Upper lobe of left lung (tissue), 6 donors: ENCODE data around the gene SSNA1. TPM values are rescaled to one million over a fixed set of nuclear protein-coding genes. Genes with fewer than 3 reads are reported as not detected.
A peak's percentile ranks its signal among the peaks of the same experiment; 100 is the strongest.

Experiments used
- ATAC-seq, 2 donors: fragments of 200-7000 bp; cut with Tn5 transposase; one replicate each; pipeline ENCODE4 v1.9.1; 2022; ENCODE audit warnings: mild to moderate bottlenecking in 2 of 2, moderate library complexity in 2 of 2; ENCODE audit not compliant: low FRiP score in 2 of 2
- DNase-seq, 2 donors: peaks; one replicate each; pipeline ENCODE4 v3.0.0-alpha.2; 2019 to 2020
- H3K27ac ChIP-seq, 4 donors: fragments of 200-600 bp; sonication (generic); one replicate each; pipeline ENCODE4 v1.5.1; 2016 to 2019
- H3K27me3 ChIP-seq, 4 donors: fragments of 200-600 bp; sonication (generic); one replicate each; pipeline ENCODE4 v1.5.1; 2017 to 2019
- H3K36me3 ChIP-seq, 4 donors: fragments of 200-600 bp; sonication (generic); one replicate each; pipeline ENCODE4 v1.5.1; 2016 to 2019
- H3K4me1 ChIP-seq, 4 donors: fragments of 200-600 bp; sonication (generic); one replicate each; pipeline ENCODE4 v1.5.1; 2018 to 2019
- H3K4me3 ChIP-seq, 4 donors: fragments of 200-600 bp; sonication (generic); one replicate each; pipeline ENCODE4 v1.5.1; 2017 to 2019; ENCODE audit warnings: mild to moderate bottlenecking in 2 of 4, moderate library complexity in 1 of 4
- H3K9me3 ChIP-seq, 4 donors: fragments of 200-600 bp; sonication (generic); one replicate each; pipeline ENCODE4 v1.5.1; 2018 to 2019
- EP300 ChIP-seq, 4 donors: sonication (generic); formaldehyde crosslinking; IDR thresholded peaks; one replicate each; pipeline ENCODE4 v1.5.1; 2017; ENCODE audit warnings: antibody characterized with exemption in 4 of 4, control low read depth in 2 of 4
- POLR2A ChIP-seq, 4 donors: fragments of 450-650 bp; IDR thresholded peaks; one replicate each; pipeline ENCODE4 v1.5.1; 2016 to 2017; ENCODE audit warnings: antibody characterized with exemption in 4 of 4, mild to moderate bottlenecking in 2 of 4
- POLR2AphosphoS5 ChIP-seq, 2 donors: sonication (generic); formaldehyde crosslinking; IDR thresholded peaks; one replicate each; pipeline ENCODE4 v1.5.1; 2017; ENCODE audit warnings: antibody characterized with exemption in 2 of 2
- WGBS, 2 donors: methylation state at CpG; one replicate each; pipeline ENCODE4 v1.1.5; 2017 to 2018; 5-methylcytosine and 5-hydroxymethylcytosine counted together
- total RNA-seq, 6 donors: library from RNA; depleted of rRNA in 4 of 6; stranded (reverse); fragments of >200 nt in 4 of 6; gene quantifications; one replicate each; pipeline versions ENCODE4 v1.1.0 to v1.2.1, GENCODE V29; 2016 to 2021
- TF ChIP-seq, protein P1 (sequence below), 6 experiments: fragments of 450-650 bp in 4 of 6; fragments of 200-600 bp in 2 of 6; sonication (generic) in 2 of 6; IDR thresholded peaks; one replicate each; pipeline ENCODE4 v1.5.1; 2016 to 2019; ENCODE audit warnings: antibody characterized with exemption in 6 of 6
- donor health status: DM: no; HTN: no; CAD: no; lungs with moderate emphysema.
- donor health status: DM: no; HTN: yes; CAD: no; lungs with severe emphysema.

The SSNA1 gene
- total RNA-seq, 6 donors from 2014 or later = 39.8 to 110 (median 73.0) TPM

- peaks cover 8 to 54% (median 43%) of the 10 kb centered on the region in 4 donors for H3K27me3 ChIP-seq
- no peak overlapping the region for H3K4me3 ChIP-seq
- no peak for DNase-seq
- peaks cover 30 to 44% (median 35%) of the 10 kb centered on the region in 4 donors for H3K4me1 ChIP-seq
- WGBS, 2 donors = 43 to 44% methylated on average over 4 to 13 of the region's 14 CpGs
- no peak for ATAC-seq
- TF ChIP-seq POLR2A (IDR thresholded peaks at IDR 0.05) (no peak), POLR2AphosphoS5 (IDR thresholded peaks at IDR 0.05) (no peak), EP300 (IDR thresholded peaks at IDR 0.05) (no peak)
- TF ChIP-seq, protein P1, sequence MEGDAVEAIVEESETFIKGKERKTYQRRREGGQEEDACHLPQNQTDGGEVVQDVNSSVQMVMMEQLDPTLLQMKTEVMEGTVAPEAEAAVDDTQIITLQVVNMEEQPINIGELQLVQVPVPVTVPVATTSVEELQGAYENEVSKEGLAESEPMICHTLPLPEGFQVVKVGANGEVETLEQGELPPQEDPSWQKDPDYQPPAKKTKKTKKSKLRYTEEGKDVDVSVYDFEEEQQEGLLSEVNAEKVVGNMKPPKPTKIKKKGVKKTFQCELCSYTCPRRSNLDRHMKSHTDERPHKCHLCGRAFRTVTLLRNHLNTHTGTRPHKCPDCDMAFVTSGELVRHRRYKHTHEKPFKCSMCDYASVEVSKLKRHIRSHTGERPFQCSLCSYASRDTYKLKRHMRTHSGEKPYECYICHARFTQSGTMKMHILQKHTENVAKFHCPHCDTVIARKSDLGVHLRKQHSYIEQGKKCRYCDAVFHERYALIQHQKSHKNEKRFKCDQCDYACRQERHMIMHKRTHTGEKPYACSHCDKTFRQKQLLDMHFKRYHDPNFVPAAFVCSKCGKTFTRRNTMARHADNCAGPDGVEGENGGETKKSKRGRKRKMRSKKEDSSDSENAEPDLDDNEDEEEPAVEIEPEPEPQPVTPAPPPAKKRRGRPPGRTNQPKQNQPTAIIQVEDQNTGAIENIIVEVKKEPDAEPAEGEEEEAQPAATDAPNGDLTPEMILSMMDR (IDR thresholded peaks at IDR 0.05) = no peak
- no peak overlapping the region for H3K27ac ChIP-seq
- H3K9me3 ChIP-seq = no peaks in the 10 kb centered on the region
- no peaks in the 10 kb centered on the region for H3K36me3 ChIP-seq
These were observed 17.9 kb upstream of the SSNA1 start for GRCh38 chr9:137170486-137171148.

- 78 to 82% methylated on average over 5 to 17 of the region's 22 CpGs for WGBS, 2 donors
- peak in 1 of 2 donors; percentile 64 for DNase-seq
- no peak overlapping the region for H3K27ac ChIP-seq
- peaks cover 30 to 44% (median 35%) of the 10 kb centered on the region in 4 donors for H3K4me1 ChIP-seq
- H3K27me3 ChIP-seq = peaks cover 8 to 47% (median 36%) of the 10 kb centered on the region in 4 donors
- TF ChIP-seq POLR2AphosphoS5 (IDR thresholded peaks at IDR 0.05) (no peak), EP300 (IDR thresholded peaks at IDR 0.05) (no peak), POLR2A (IDR thresholded peaks at IDR 0.05) (no peak)
- TF ChIP-seq, protein P1 (IDR thresholded peaks at IDR 0.05) = no peak
- no peak for ATAC-seq
- no peak overlapping the region for H3K4me3 ChIP-seq
- H3K9me3 ChIP-seq = no peaks in the 10 kb centered on the region
- H3K36me3 ChIP-seq = no peaks in the 10 kb centered on the region
These were observed 17.2 kb upstream of the SSNA1 start for GRCh38 chr9:137171149-137171900.

GRCh38 chr9:137172901-137173795, 15.3 kb upstream of the SSNA1 start:
- TF ChIP-seq, protein P1 (IDR thresholded peaks at IDR 0.05) = no peak
- Histone ChIP-seq H3K27me3 (peaks cover 4 to 29% (median 19%) of the 10 kb centered on the region in 4 donors), H3K27ac (no peak overlapping the region), H3K36me3 (peaks cover 0 to 8% (median 5%) of the 10 kb centered on the region in 4 donors), H3K4me3 (no peak overlapping the region), H3K4me1 (peaks cover 18 to 29% (median 27%) of the 10 kb centered on the region in 4 donors), H3K9me3 (no peaks in the 10 kb centered on the region)
- ATAC-seq (no peak), DNase-seq (peak in 1 of 2 donors; percentile 52)
- WGBS, 2 donors = 51 to 59% methylated on average over 16 to 21 of the region's 21 CpGs

- 58 to 88% methylated on average over 15 to 42 of the region's 45 CpGs for WGBS, 2 donors
- no peak for ATAC-seq
- H3K27ac ChIP-seq = no peak overlapping the region
These were observed 14.4 kb upstream of the SSNA1 start for GRCh38 chr9:137173796-137174664.

More at GRCh38 chr9:137173796-137174664, 14.4 kb upstream of the SSNA1 start:
- Histone ChIP-seq H3K9me3 (no peaks in the 10 kb centered on the region), H3K27me3 (peaks cover 0 to 20% (median 13%) of the 10 kb centered on the region in 4 donors), H3K4me1 (peaks cover 9 to 21% (median 18%) of the 10 kb centered on the region in 4 donors), H3K4me3 (no peak overlapping the region), H3K36me3 (peaks cover 0 to 16% (median 12%) of the 10 kb centered on the region in 4 donors)
- TF ChIP-seq EP300 (IDR thresholded peaks at IDR 0.05) (no peak), POLR2A (IDR thresholded peaks at IDR 0.05) (no peak), POLR2AphosphoS5 (IDR thresholded peaks at IDR 0.05) (no peak)
- TF ChIP-seq, protein P1 (IDR thresholded peaks at IDR 0.05) = no peak
- DNase-seq = peak in 1 of 2 donors; percentile 81
